ENCODE measurements around the gene MAP4K2.
"Not testable (repeated sequence)": the region's sequence is repeated elsewhere in the genome, so short reads cannot be mapped to it uniquely, and the experiment has no call there.

The MAP4K2 gene

DNA sequence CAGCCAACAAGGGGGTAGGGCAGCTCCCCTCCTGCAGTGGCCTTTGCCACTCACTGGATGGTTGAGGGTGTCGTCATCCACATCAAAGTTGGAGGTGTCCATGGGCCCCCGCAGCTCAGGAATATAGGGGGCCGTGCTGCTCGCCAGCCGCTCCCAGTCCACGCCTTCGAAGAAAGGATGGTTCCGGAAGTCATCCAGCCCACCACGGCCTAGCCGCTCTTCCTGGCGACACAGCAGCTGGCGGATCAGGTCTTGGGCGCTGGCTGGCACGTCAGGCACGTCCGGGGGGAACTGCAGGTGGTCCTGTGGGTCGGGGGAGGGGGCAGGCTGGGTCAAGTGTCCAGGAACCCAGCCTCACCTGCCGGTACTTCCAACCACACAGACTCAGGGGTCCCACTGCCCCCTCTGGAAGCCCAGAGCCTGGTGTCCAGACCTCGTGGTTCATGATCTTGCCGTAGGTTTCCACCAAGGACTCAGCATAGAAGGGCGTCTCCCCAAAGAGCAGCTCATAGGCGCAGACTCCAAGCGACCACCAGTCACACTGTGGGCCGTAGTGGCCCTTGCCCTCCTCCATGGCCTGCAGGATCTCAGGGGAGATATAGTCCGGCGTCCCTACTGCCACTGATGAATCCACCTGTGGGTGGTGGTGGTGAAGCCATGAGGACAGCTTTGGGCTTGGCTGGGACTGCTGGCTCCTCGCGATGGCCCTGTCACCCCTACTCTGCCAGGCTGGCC is 35.8 kb upstream of the MAP4K2 start:
- ATAC-seq, result no peak

DNA sequence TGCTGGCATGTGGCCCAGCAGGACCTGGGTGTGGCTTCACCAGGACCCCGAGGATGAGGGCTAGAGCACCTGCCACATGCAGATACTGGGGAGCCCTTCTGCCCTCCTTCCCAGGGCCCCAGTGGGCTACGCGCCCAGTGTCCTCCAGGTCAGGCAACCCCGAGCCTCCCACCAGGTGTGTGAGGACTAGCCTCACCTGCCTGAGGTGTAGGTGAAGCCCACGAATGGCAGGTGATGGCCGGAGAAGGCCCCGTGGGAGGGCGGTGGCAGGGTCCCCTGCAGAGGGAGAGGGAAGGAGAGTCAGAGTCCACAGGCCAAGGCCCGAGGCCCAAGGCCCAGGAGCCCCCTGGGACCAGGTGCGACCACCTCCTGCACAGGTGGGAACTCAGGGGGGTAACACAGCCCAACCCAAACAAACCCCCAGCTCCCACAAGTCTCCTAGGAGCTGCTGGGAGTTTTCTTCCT is 34.9 kb upstream of the MAP4K2 start:
- DNase-seq (no peak), ATAC-seq (no peak)

More for the DNA sequence above, 35.8 kb upstream of the MAP4K2 start:
- no peak for DNase-seq

DNA sequence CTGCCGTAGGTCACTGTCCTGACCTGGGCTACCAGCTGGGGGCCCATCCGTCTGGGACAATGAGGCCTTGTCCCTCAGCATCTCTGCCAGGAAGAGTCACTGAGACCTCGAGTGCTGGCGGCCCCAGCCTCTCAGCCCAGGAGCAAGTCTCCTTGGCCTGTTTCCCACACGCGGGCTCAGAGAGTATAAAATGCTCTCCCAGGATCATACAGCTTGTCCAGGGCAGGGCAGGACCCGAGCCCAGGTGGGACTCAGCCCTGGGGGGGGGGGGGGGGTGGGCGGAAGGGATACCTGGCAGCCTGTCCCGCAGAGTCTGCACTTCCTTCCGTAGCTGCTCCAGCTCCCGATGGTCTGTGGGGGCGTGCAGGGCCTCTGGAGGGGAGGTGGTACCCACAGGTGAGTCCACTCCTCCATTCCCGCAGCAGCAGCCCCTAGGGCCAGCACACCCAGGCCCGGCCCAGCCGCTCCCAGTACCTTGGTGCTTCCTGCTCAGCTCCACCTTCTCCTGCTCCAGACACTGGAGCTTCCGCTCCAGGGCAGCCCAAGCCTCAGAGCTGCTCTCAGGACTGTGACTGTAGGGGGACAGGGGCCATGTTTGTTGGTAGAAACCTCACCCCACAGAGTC is 33.5 kb upstream of the MAP4K2 start:
- ATAC-seq, result no peak
- DNase-seq, result no peak

DNA sequence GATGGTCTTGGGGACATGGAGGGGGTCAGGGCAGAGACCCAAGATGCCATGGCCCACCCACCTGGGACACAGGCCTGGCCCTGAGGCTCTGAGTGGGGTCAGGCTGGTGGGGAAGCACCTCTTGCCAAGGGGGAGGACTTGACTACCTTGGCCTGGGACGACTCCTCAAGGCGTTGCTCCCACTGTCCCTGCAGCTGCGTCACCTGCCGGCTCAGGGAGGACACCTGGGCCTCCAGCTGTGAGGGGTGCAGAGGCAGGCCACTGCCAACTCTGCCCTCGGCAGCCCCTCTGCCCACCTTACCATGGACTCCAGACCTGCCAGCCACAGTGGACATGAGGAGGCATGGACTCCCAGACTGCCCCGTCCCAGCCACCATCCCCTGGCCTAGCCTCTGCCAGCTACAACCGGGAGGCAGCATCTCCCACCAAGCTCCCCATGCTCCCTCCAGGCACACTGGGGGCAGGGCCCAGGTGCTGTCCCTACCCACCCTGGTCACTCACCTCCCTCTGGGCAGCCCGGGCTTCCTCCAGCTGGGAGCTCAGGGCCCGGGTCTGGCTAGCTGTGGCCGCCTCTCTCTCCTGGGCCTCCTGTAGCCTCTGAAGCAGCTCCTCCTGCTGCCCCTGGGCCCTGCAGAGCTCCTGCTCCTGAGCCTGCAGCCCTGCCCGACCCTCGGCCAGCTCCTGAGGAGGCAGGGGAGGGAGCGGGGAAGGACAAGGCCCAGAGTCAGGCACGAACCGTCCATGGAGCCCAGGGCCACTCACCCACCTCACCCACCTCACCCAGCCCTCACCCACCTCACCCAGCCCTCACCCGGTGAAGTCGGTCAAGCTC is 32.8 kb upstream of the MAP4K2 start:
- no peak for DNase-seq
- no peak for ATAC-seq

- no peak for ATAC-seq
- DNase-seq, result no peak
Observed at GRCh38 chr11:64834723-64835615, 32.0 kb upstream of the MAP4K2 start.

GRCh38 chr11:64834031-64834722 is 31.2 kb upstream of the MAP4K2 start:
- DNase-seq (no peak), ATAC-seq (no peak)

- ATAC-seq (no peak), DNase-seq (no peak)
Observed at GRCh38 chr11:64833509-64833908, 30.5 kb upstream of the MAP4K2 start.

- no peak for ATAC-seq
- no peak for DNase-seq
Observed at GRCh38 chr11:64833198-64833502, 30.1 kb upstream of the MAP4K2 start.

GRCh38 chr11:64832467-64833197 is 29.6 kb upstream of the MAP4K2 start:
- ATAC-seq (no peak), DNase-seq (no peak)

GRCh38 chr11:64831411-64831891 is 28.4 kb upstream of the MAP4K2 start:
- no peak for ATAC-seq
- DNase-seq, result no peak

GRCh38 chr11:64829536-64830251 is 26.7 kb upstream of the MAP4K2 start:
- no peak for DNase-seq
- ATAC-seq, result no peak

- DNase-seq (no peak), ATAC-seq (no peak)
Observed at GRCh38 chr11:64827451-64827839, 24.4 kb upstream of the MAP4K2 start.

DNA sequence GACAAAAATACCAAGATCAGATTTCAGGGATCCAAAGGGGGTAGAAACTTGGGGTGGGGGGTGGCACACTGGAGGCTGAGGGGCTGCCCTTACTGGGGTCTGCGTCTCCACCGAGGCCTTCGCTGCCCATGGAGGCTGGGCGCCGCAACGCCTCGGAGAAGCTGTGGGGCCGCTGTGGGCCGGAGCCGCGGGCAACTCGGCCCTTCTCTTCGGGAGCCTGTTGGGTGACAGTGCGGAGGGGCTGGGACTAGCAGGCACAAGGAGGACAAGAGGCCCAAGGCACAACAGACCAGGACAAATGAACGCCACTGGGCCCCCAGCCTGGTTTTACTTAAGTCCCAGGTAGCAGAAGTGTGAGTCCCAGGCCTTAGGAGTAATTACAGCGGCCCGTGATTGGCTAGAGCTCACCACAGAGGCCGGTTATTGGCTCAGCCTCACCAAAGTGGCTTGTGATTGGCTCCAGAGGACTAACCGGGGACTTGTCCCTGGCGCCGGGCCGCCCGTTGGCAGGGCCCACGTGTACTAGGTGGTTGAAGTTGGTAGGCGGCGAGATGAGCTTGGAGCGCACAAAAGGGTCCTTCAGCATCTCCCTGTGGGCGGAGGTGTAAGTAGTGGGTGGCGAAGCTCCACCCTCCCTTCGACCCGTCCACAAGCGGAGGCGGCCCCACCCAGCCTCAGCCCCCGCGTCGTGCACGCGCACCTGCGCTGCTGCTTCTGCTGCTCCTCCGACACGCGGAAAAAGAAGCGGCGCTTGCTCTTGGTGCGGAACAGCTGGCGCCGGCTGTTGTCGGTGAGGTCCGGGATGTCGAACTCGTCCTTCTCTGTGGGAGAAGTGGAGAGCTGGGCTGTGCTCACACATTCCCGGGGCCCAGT is 23.8 kb upstream of the MAP4K2 start:
- no peak for DNase-seq
- ATAC-seq, result no peak

DNA sequence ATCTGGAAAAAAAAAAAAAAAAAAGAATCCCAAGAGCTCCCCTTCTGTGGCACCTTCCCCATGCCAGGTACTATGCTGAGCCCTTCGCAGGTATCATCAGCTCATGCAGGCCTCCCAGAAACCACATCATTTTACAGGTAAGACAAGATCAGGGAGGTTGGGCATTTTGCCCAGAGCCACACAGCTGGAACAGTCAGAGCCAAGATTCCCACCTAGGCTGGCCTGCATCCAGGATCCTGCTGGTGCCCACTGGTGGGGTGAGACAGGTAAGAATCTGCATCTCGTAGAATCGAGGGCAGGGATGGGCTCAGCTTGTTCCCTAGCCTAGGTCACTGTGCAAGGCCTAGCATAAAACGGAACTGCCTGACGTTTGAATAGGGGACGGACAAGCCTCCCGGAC is 23.0 kb upstream of the MAP4K2 start:
- DNase-seq (no peak), ATAC-seq (no peak)

DNA sequence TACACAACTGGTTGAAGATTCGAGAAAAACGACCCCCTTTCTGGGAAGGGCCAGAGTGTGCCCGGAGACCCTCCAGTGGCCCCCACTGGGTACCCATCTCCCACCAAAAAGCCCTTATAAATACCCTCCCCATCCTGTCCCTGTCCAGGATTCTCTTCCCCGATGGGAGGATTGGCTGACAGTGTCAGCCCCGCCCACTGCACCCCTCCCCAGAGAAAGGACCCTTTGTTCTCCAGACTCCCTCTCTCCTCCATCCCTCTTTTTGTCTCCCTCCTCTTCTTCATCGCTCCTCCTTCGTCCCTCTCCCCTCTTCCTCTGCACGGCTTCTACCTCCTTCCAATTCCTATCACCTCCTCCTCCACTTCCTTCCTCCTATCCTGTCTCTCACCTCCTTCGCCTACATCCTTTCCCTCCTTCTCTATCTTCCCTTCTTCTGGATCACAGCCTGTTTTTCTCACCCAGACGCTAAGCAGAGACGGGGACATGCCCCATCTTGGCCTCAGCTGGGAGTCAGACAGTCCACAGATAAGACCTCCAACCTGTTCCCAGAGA is 20.6 kb upstream of the MAP4K2 start:
- no peak for ATAC-seq
- DNase-seq, result no peak

DNA sequence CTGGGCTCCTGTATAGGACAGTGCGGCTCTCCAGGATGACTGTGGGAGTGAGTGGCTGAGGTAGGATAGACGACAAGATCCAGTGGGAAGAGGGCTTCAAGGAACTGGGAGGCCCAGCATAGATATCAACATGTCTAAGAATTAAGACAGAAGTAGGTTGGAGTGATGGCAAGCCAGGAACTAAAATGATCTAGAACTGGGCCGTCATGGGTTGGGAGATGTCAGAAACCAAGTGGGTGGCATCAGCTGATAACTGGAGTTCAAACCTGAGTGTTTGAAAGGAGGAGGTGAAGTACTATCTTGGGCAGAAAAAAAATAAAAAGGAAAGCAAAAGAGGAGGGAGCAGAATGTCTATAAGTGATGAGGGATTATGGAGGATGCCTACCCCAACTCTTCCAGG is 14.5 kb upstream of the MAP4K2 start:
- no peak for ATAC-seq
- no peak for DNase-seq

- not testable (repeated sequence) for DNase-seq, ATAC-seq
Observed at GRCh38 chr11:64815433-64815832, 12.4 kb upstream of the MAP4K2 start.

GRCh38 chr11:64814712-64815187 is 11.7 kb upstream of the MAP4K2 start:
- no peak for DNase-seq
- no peak for ATAC-seq

GRCh38 chr11:64813826-64814225 is 10.8 kb upstream of the MAP4K2 start:
- DNase-seq (no peak), ATAC-seq (no peak)

Data from stimulated activated naive CD8-positive, alpha-beta T cell treated with anti-CD3 and anti-CD28 coated beads, Interleukin-15, Interleukin-2, amounts not matched to agents 100 U/mL and 50 U/mL, for 24 hours (primary cell).